Type B pancreatic cell (in vitro differentiated cells): ENCODE results near the gene KRTAP4-6. TPM values are rescaled to one million over a fixed set of nuclear protein-coding genes. Genes with fewer than 3 reads are reported as not detected.
A peak's percentile ranks its signal among the peaks of the same experiment; 100 is the strongest.
"Not testable (repeated sequence)": the region's sequence is repeated elsewhere in the genome, so short reads cannot be mapped to it uniquely, and the experiment has no call there.

Experiments
- DNase-seq: peaks from one replicate; pipeline ENCODE4 v3.0.0; 2021; ENCODE audit warnings: mixed read lengths; ENCODE audit not compliant: unreplicated experiment; ENCODE audit errors: extremely low spot score
- H3K27ac Mint-ChIP-seq: 2 replicates; pipeline ENCODE4 v1.8.0; 2021; ENCODE audit warnings: mild to moderate bottlenecking, mixed read lengths
- H3K27me3 Mint-ChIP-seq: 2 replicates; pipeline ENCODE4 v1.8.0; 2021; ENCODE audit warnings: mixed read lengths
- H3K36me3 Mint-ChIP-seq: 2 replicates; pipeline ENCODE4 v1.8.0; 2021; ENCODE audit warnings: mixed read lengths
- H3K4me1 Mint-ChIP-seq: one replicate; pipeline ENCODE4 v1.8.0; 2021; ENCODE audit warnings: mixed read lengths; ENCODE audit not compliant: unreplicated experiment
- H3K4me3 Mint-ChIP-seq: 2 replicates; pipeline ENCODE4 v1.8.0; 2021; ENCODE audit warnings: mild to moderate bottlenecking, mixed read lengths
- H3K9me3 Mint-ChIP-seq: 2 replicates; pipeline ENCODE4 v1.8.0; 2021; ENCODE audit warnings: mixed read lengths
- CTCF ChIP-seq: fragments of 200-600 bp; sonication (generic); conservative IDR thresholded peaks from 2 replicates; pipeline ENCODE4 v1.5.0; 2021; ENCODE audit warnings: antibody characterized with exemption, mild to moderate bottlenecking
- total RNA-seq: library from RNA; stranded (reverse); gene quantifications from 2 replicates; pipeline ENCODE4 v1.2.1, GENCODE V29; 2021; ENCODE audit warnings: low replicate concordance

Gene KRTAP4-6
- total RNA-seq, 1 donor from 2014 or later = not detected

- peaks cover 6% of the 10 kb centered on the region for H3K9me3 Mint-ChIP-seq
- H3K27me3 Mint-ChIP-seq = no peaks in the 10 kb centered on the region
- no peak for TF ChIP-seq CTCF
- H3K4me3 Mint-ChIP-seq = no peak within 1 kb of the TSS
- H3K4me1 Mint-ChIP-seq = peaks cover 14% of the 10 kb centered on the region
- H3K27ac Mint-ChIP-seq = no peak within 1 kb of the TSS
- DNase-seq = no peak
- peaks cover 5% of the 10 kb centered on the region for H3K36me3 Mint-ChIP-seq
Observed at GRCh38 chr17:41101586-41102259, 38.6 kb downstream of the KRTAP4-6 start, which contains the start of gene KRTAP4-16. TSS of gene KRTAP4-16 (minus strand) at chr17:41102209. CDS start at chr17:41102209, 0 bp downstream.

GRCh38 chr17:41099682-41100480 is 40.5 kb downstream of the KRTAP4-6 start:
- peaks cover 13% of the 10 kb centered on the region for H3K4me1 Mint-ChIP-seq
- H3K27me3 Mint-ChIP-seq = not testable (repeated sequence)
- H3K4me3 Mint-ChIP-seq = peak overlapping the region; percentile 46

GRCh38 chr17:41098481-41098880 is 41.9 kb downstream of the KRTAP4-6 start:
- H3K27ac Mint-ChIP-seq = no peak overlapping the region

More at GRCh38 chr17:41099682-41100480, 40.5 kb downstream of the KRTAP4-6 start:
- peak overlapping the region; percentile 79 for H3K27ac Mint-ChIP-seq
- not testable (repeated sequence) for DNase-seq, H3K36me3 Mint-ChIP-seq, H3K9me3 Mint-ChIP-seq

GRCh38 chr17:41098042-41098441 is 42.3 kb downstream of the KRTAP4-6 start, which contains the start of gene KRTAP4-8:
TSS of gene KRTAP4-8 (minus strand) at chr17:41098142. CDS start at chr17:41098084, 58 bp downstream.
- Mint-ChIP-seq H3K9me3 (peaks cover 6% of the 10 kb centered on the region), H3K27ac (no peak within 1 kb of the TSS), H3K4me3 (no peak within 1 kb of the TSS), H3K27me3 (no peaks in the 10 kb centered on the region), H3K4me1 (peaks cover 10% of the 10 kb centered on the region), H3K36me3 (peaks cover 5% of the 10 kb centered on the region)
- no peak for DNase-seq
- no peak for TF ChIP-seq CTCF

More at GRCh38 chr17:41098481-41098880, 41.9 kb downstream of the KRTAP4-6 start:
- H3K9me3 Mint-ChIP-seq = peaks cover 6% of the 10 kb centered on the region
- no peak overlapping the region for H3K4me3 Mint-ChIP-seq
- H3K27me3 Mint-ChIP-seq = no peaks in the 10 kb centered on the region
- peaks cover 5% of the 10 kb centered on the region for H3K36me3 Mint-ChIP-seq
- no peak for TF ChIP-seq CTCF
- peaks cover 10% of the 10 kb centered on the region for H3K4me1 Mint-ChIP-seq
- no peak for DNase-seq

- H3K36me3 Mint-ChIP-seq = peaks cover 5% of the 10 kb centered on the region
Observed at GRCh38 chr17:41096055-41096454, 44.3 kb downstream of the KRTAP4-6 start.

More at GRCh38 chr17:41096055-41096454, 44.3 kb downstream of the KRTAP4-6 start:
- no peak overlapping the region for H3K4me3 Mint-ChIP-seq
- peaks cover 10% of the 10 kb centered on the region for H3K4me1 Mint-ChIP-seq
- H3K27me3 Mint-ChIP-seq = no peaks in the 10 kb centered on the region
- TF ChIP-seq CTCF = no peak
- no peak for DNase-seq
- H3K9me3 Mint-ChIP-seq = peaks cover 6% of the 10 kb centered on the region
- no peak overlapping the region for H3K27ac Mint-ChIP-seq

Other genes with a start within 250 kb of the KRTAP4-6 start
- 49.7 and 464 TPM in 2 replicates for gene KRT23, start 202.9 kb downstream of the KRTAP4-6 start, total RNA-seq
- gene KRT39, start 173.6 kb downstream of the KRTAP4-6 start, total RNA-seq = 0.70 and 1.0 TPM in 2 replicates
- 2.3 and 5.5 TPM in 2 replicates for gene KRT40, start 156.2 kb downstream of the KRTAP4-6 start, total RNA-seq
- gene KRTAP3-3, start 146.4 kb downstream of the KRTAP4-6 start, total RNA-seq = not detected in 2 replicates
- not detected in 2 replicates for gene KRTAP3-2, start 140.6 kb downstream of the KRTAP4-6 start, total RNA-seq
- 1.7 TPM in 1 of 2 replicates, not detected in the other for gene KRTAP3-1, start 131.4 kb downstream of the KRTAP4-6 start, total RNA-seq
- not detected in 2 replicates for gene KRTAP1-5, start 113.3 kb downstream of the KRTAP4-6 start, total RNA-seq
- gene KRTAP1-4, start 110.3 kb downstream of the KRTAP4-6 start, total RNA-seq = not detected in 2 replicates
- gene KRTAP1-3, start 105.7 kb downstream of the KRTAP4-6 start, total RNA-seq = not detected in 2 replicates
- not detected in 2 replicates for gene KRTAP1-1, start 99.1 kb downstream of the KRTAP4-6 start, total RNA-seq
- not detected in 2 replicates for gene KRTAP2-1, start 93.2 kb downstream of the KRTAP4-6 start, total RNA-seq
- not detected in 2 replicates for gene KRTAP2-2, start 85.3 kb downstream of the KRTAP4-6 start, total RNA-seq
- 0.98 TPM in 1 of 2 replicates, not detected in the other for gene KRTAP2-3, start 80.4 kb downstream of the KRTAP4-6 start, total RNA-seq
- not detected in 2 replicates for gene KRTAP2-4, start 74.7 kb downstream of the KRTAP4-6 start, total RNA-seq
- not detected in 2 replicates for gene KRTAP4-7, start 56.4 kb downstream of the KRTAP4-6 start, total RNA-seq
- not detected in 2 replicates for gene KRTAP4-8, start 42.4 kb downstream of the KRTAP4-6 start, total RNA-seq
- gene KRTAP4-16, start 38.3 kb downstream of the KRTAP4-6 start, total RNA-seq = not detected in 2 replicates
- not detected in 2 replicates for gene KRTAP4-9, start 35.2 kb downstream of the KRTAP4-6 start, total RNA-seq
- gene KRTAP4-11, start 22.2 kb downstream of the KRTAP4-6 start, total RNA-seq = not detected in 2 replicates
- gene KRTAP4-12, start 16.4 kb downstream of the KRTAP4-6 start, total RNA-seq = not detected in 2 replicates
- not detected in 2 replicates for gene KRTAP4-5, start 9.3 kb upstream of the KRTAP4-6 start, total RNA-seq
- gene KRTAP4-4, start 20.2 kb upstream of the KRTAP4-6 start, total RNA-seq = not detected in 2 replicates
- gene KRTAP4-3, start 27.7 kb upstream of the KRTAP4-6 start, total RNA-seq = not detected in 2 replicates
- gene KRTAP4-2, start 37.7 kb upstream of the KRTAP4-6 start, total RNA-seq = not detected in 2 replicates
- gene KRTAP4-1, start 44.4 kb upstream of the KRTAP4-6 start, total RNA-seq = not detected in 2 replicates
- gene KRTAP9-1, start 49.3 kb upstream of the KRTAP4-6 start, total RNA-seq = not detected in 2 replicates
- not detected in 2 replicates for gene KRTAP9-2, start 86.1 kb upstream of the KRTAP4-6 start, total RNA-seq
- not detected in 2 replicates for gene KRTAP9-3, start 91.9 kb upstream of the KRTAP4-6 start, total RNA-seq
- not detected in 2 replicates for gene KRTAP9-8, start 97.5 kb upstream of the KRTAP4-6 start, total RNA-seq
- not detected in 2 replicates for gene KRTAP9-4, start 109.1 kb upstream of the KRTAP4-6 start, total RNA-seq
- not detected in 2 replicates for gene KRTAP9-9, start 114.8 kb upstream of the KRTAP4-6 start, total RNA-seq
- gene KRTAP9-6, start 124.8 kb upstream of the KRTAP4-6 start, total RNA-seq = not detected in 2 replicates
- not detected in 2 replicates for gene KRTAP9-7, start 135.2 kb upstream of the KRTAP4-6 start, total RNA-seq
- gene KRTAP29-1, start 162.3 kb upstream of the KRTAP4-6 start, total RNA-seq = not detected in 2 replicates
- not detected in 2 replicates for gene KRTAP16-1, start 168.8 kb upstream of the KRTAP4-6 start, total RNA-seq
- gene KRTAP17-1, start 175.2 kb upstream of the KRTAP4-6 start, total RNA-seq = not detected in 2 replicates
- 0.24 and 1.9 TPM in 2 replicates for gene KRT33A, start 210.3 kb upstream of the KRTAP4-6 start, total RNA-seq
- not detected in 2 replicates for gene KRT33B, start 229.3 kb upstream of the KRTAP4-6 start, total RNA-seq
- gene KRT34, start 241.8 kb upstream of the KRTAP4-6 start, total RNA-seq = not detected in 2 replicates